RWPE2 (cell line): ENCODE data around the gene CTTNBP2.
A peak's percentile ranks its signal among the peaks of the same experiment; 100 is the strongest.

Experiments
- ATAC-seq: fragments of 200-7000 bp; cut with Tn5 transposase; 3 replicates; pipeline ENCODE4 v1.9.1; 2021; ENCODE audit warnings: low read depth
- DNase-seq: peaks from one replicate; pipeline ENCODE4 v3.0.0-alpha.2; 2020; ENCODE audit warnings: low spot score
- H3K27ac ChIP-seq: fragments of 450-650 bp; 2 replicates; pipeline ENCODE4 v1.5.1; 2017; ENCODE audit warnings: mild to moderate bottlenecking; ENCODE audit not compliant: poor library complexity, severe bottlenecking
- H3K27me3 ChIP-seq: fragments of 250-450 bp; sonication (Bioruptor Pico); 2 replicates; pipeline ENCODE4 v1.5.1; 2021; ENCODE audit warnings: mild to moderate bottlenecking, moderate library complexity; ENCODE audit not compliant: insufficient read depth, poor library complexity, severe bottlenecking
- H3K36me3 ChIP-seq: fragments of 250-450 bp; sonication (Bioruptor Pico); 2 replicates; pipeline ENCODE4 v1.5.1; 2020; ENCODE audit warnings: low read depth, mild to moderate bottlenecking, moderate library complexity
- H3K4me1 ChIP-seq: fragments of 250-450 bp; sonication (Bioruptor Pico); 2 replicates; pipeline ENCODE4 v1.5.1; 2021; ENCODE audit warnings: mild to moderate bottlenecking, moderate library complexity; ENCODE audit not compliant: insufficient read depth, poor library complexity, severe bottlenecking
- H3K4me3 ChIP-seq: fragments of 250-450 bp; sonication (Bioruptor Pico); 2 replicates; pipeline ENCODE4 v1.5.1; 2021; ENCODE audit warnings: mild to moderate bottlenecking, moderate library complexity; ENCODE audit not compliant: severe bottlenecking
- H3K9me3 ChIP-seq: fragments of 250-450 bp; sonication (Bioruptor Pico); 2 replicates; pipeline ENCODE4 v1.5.1; 2021; ENCODE audit warnings: mild to moderate bottlenecking, moderate library complexity; ENCODE audit not compliant: severe bottlenecking
- CTCF ChIP-seq: fragments of 450-650 bp; IDR thresholded peaks from one replicate; pipeline ENCODE4 v1.5.1; 2017; ENCODE audit warnings: mild to moderate bottlenecking, moderate library complexity; ENCODE audit not compliant: poor library complexity, severe bottlenecking

Gene CTTNBP2

GRCh38 chr7:117705630-117706029, 167.6 kb downstream of the CTTNBP2 start:
- Histone ChIP-seq H3K27me3 (no peaks in the 10 kb centered on the region), H3K4me1 (peaks cover 4% of the 10 kb centered on the region), H3K4me3 (no peak overlapping the region), H3K36me3 (no peaks in the 10 kb centered on the region), H3K27ac (no peak overlapping the region), H3K9me3 (no peaks in the 10 kb centered on the region)
- ATAC-seq, result no peak
- DNase-seq, result no peak
- no peak for TF ChIP-seq CTCF

GRCh38 chr7:117704063-117704462, 169.2 kb downstream of the CTTNBP2 start:
- H3K27me3 ChIP-seq, result no peaks in the 10 kb centered on the region
- H3K9me3 ChIP-seq, result peaks cover 2% of the 10 kb centered on the region
- H3K36me3 ChIP-seq, result no peaks in the 10 kb centered on the region
- ATAC-seq, result peak; percentile 82
- no peak for TF ChIP-seq CTCF
- DNase-seq, result no peak
- no peak overlapping the region for H3K27ac ChIP-seq
- peaks cover 4% of the 10 kb centered on the region for H3K4me1 ChIP-seq
- H3K4me3 ChIP-seq, result no peak overlapping the region

GRCh38 chr7:117698018-117698417, 175.2 kb downstream of the CTTNBP2 start:
- Histone ChIP-seq H3K36me3 (no peaks in the 10 kb centered on the region), H3K9me3 (peaks cover 2% of the 10 kb centered on the region), H3K4me1 (no peaks in the 10 kb centered on the region), H3K27me3 (no peaks in the 10 kb centered on the region), H3K27ac (no peak overlapping the region), H3K4me3 (no peak overlapping the region)
- ATAC-seq (no peak), DNase-seq (no peak)
- no peak for TF ChIP-seq CTCF

GRCh38 chr7:117692338-117692737, 180.9 kb downstream of the CTTNBP2 start:
- Histone ChIP-seq H3K9me3 (no peaks in the 10 kb centered on the region), H3K4me3 (no peak overlapping the region), H3K4me1 (peaks cover 7% of the 10 kb centered on the region), H3K27me3 (no peaks in the 10 kb centered on the region), H3K27ac (no peak overlapping the region), H3K36me3 (no peaks in the 10 kb centered on the region)
- DNase-seq (no peak), ATAC-seq (no peak)
- no peak for TF ChIP-seq CTCF

- H3K27me3 ChIP-seq, result no peaks in the 10 kb centered on the region
- H3K4me3 ChIP-seq, result no peak overlapping the region
- ATAC-seq (no peak), DNase-seq (no peak)
- no peak overlapping the region for H3K27ac ChIP-seq
- H3K36me3 ChIP-seq, result no peaks in the 10 kb centered on the region
- TF ChIP-seq CTCF, result no peak
- H3K4me1 ChIP-seq, result peaks cover 7% of the 10 kb centered on the region
- no peaks in the 10 kb centered on the region for H3K9me3 ChIP-seq
These were observed 183.1 kb downstream of the CTTNBP2 start for GRCh38 chr7:117690147-117690546.
